Uterus (tissue), 4 donors: ENCODE results near the gene ITGB1. TPM values are rescaled to one million over a fixed set of nuclear protein-coding genes. Genes with fewer than 3 reads are reported as not detected.
A peak's percentile ranks its signal among the peaks of the same experiment; 100 is the strongest.

Experiments used
- DNase-seq, 2 donors: peaks; one replicate each; pipeline ENCODE4 v3.0.0-alpha.2; 2019 to 2020
- H3K27ac ChIP-seq, 2 donors: fragments of 200-600 bp; sonication (generic); 1 replicate in 1 of 2; 2 replicates in 1 of 2; pipeline ENCODE4 v1.5.1; 2016 to 2018
- H3K27me3 ChIP-seq, 2 donors: fragments of 200-600 bp; sonication (generic); one replicate each; pipeline ENCODE4 v1.5.1; 2018 to 2019; ENCODE audit warnings: control low read depth in 1 of 2
- H3K36me3 ChIP-seq, 2 donors: fragments of 200-600 bp; sonication (generic); one replicate each; pipeline ENCODE4 v1.5.1; 2019; ENCODE audit warnings: control low read depth in 1 of 2
- H3K4me1 ChIP-seq, 2 donors: fragments of 200-600 bp; sonication (generic); one replicate each; pipeline ENCODE4 v1.5.1; 2018 to 2019; ENCODE audit warnings: control low read depth in 1 of 2
- H3K4me3 ChIP-seq, 2 donors: fragments of 200-600 bp; sonication (generic); 1 replicate in 1 of 2; 2 replicates in 1 of 2; pipeline ENCODE4 v1.5.1; 2018 to 2019; ENCODE audit warnings: mild to moderate bottlenecking in 1 of 2
- H3K9me3 ChIP-seq, 2 donors: fragments of 200-600 bp; sonication (generic); one replicate each; pipeline ENCODE4 v1.5.1; 2019; ENCODE audit warnings: control low read depth in 1 of 2
- CTCF ChIP-seq, 4 experiments: fragments of 200-600 bp in 2 of 4; fragments of 450-650 bp in 2 of 4; sonication (generic) in 2 of 4; IDR thresholded peaks; one replicate each; pipeline ENCODE4 v1.5.1; 2016 to 2019; ENCODE audit warnings: antibody characterized with exemption in 4 of 4, mild to moderate bottlenecking in 2 of 4, moderate library complexity in 1 of 4
- POLR2A ChIP-seq, 2 donors: fragments of 450-650 bp; IDR thresholded peaks; one replicate each; pipeline ENCODE4 v1.6.1; 2016; ENCODE audit warnings: antibody characterized with exemption in 2 of 2, mild to moderate bottlenecking in 1 of 2, moderate library complexity in 1 of 2
- intact Hi-C: fragments of 100-400 bp; cut with DNase I; formaldehyde crosslinking; loops from one replicate; pipeline ENCODE4 v1.15.1; 2023; ENCODE audit warnings: low total_unique reads
- total RNA-seq, 4 donors: library from RNA; depleted of rRNA in 3 of 4; stranded (reverse); fragments of >200 nt in 3 of 4; gene quantifications; one replicate each; pipeline versions ENCODE4 v1.1.0 to v1.2.4, GENCODE V29; 2014 to 2023
- donor health status: DM: yes; HTN: yes; CAD: no.

ITGB1 gene
- total RNA-seq, 4 donors from 2014 or later = 484 to 1,046 (median 601) TPM

DNA sequence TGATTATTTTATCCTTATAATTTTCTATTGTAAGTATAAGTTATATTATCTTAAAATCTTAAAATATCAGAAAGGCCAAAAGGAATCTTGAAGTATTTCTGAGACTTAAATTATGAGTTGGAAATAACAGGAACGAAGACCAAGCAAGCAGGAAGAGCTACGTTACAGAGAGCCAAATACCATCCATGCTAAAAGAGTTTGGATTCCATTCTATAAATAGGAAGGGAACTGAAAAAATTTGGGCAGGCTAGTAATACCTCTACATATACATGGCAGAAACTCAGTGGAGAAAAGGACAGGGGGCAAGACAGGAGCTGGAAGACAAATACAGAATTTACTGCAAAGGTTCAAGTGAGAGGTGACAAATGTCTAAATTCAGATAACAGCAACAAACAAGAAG, 16.7 kb downstream of the ITGB1 start:
- TF ChIP-seq POLR2A (IDR thresholded peaks at IDR 0.05) (no peak), CTCF (IDR thresholded peaks at IDR 0.05) (no peak)
- intact Hi-C loops = no loop called here
- Histone ChIP-seq H3K27me3 (no peaks in the 10 kb centered on the region), H3K9me3 (no peaks in the 10 kb centered on the region), H3K27ac (peak overlapping the region; percentile 47 to 57), H3K4me3 (no peak overlapping the region), H3K36me3 (no peaks in the 10 kb centered on the region), H3K4me1 (peaks cover 0 to 16% of the 10 kb centered on the region in 2 donors)
- no peak for DNase-seq

DNA sequence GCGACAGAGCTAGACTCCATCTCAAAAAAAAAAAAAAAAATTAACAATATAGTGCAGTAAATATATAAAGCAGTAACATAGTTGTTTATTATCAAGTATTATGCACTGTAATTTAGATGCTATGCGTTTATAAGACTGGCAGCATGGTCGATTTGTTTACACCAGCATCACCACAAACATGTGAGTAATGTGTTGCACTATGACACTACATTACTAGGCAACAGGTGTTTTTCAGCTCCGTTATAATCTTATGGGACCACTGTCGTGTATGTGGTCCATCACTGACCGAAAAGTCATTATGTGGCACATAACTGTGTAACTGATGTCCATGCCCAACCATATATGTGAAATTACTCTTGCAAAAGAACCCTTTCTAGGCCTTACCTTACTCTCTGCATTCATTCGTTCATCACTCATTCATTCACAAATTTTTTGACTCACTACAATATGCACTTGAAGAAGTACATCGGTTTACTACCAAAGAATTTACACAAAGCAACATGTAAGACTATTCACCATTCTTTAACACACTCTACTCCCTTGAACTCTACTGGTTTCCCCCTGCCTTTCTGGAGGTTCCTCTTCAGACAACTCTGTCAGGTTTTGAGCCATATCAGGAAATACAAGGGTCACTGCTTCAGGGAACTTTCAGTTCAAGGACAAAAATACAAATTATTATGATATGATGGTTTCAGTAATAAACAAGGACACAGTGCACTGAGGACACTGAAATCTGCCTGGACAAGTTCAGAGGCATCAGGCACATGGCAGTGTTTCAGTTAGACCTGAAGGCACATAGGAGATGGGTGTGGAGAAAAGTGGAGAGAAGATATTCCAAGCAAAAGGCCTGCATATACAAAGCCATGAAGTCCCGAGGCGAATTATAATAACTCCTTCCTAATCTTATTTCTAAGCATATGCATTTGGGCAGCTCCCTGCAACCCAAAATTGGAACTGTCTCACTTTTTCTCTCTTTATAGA, 17.4 kb downstream of the ITGB1 start:
- Histone ChIP-seq H3K27ac (peak overlapping the region in 1 of 2 donors; percentile 57), H3K4me3 (no peak overlapping the region), H3K27me3 (no peaks in the 10 kb centered on the region), H3K4me1 (peaks cover 0 to 16% of the 10 kb centered on the region in 2 donors), H3K9me3 (no peaks in the 10 kb centered on the region), H3K36me3 (no peaks in the 10 kb centered on the region)
- intact Hi-C loops = no loop called here
- DNase-seq = no peak
- TF ChIP-seq CTCF (IDR thresholded peaks at IDR 0.05) = no peak
- no peak for TF ChIP-seq POLR2A (IDR thresholded peaks at IDR 0.05)

GRCh38 chr10:32939296-32940111, 18.5 kb downstream of the ITGB1 start:
- TF ChIP-seq CTCF (IDR thresholded peaks at IDR 0.05) = no peak
- DNase-seq = no peak
- intact Hi-C loops = no loop called here
- H3K4me1 ChIP-seq = peaks cover 0 to 16% of the 10 kb centered on the region in 2 donors
- peak overlapping the region; percentile 58 to 70 for H3K27ac ChIP-seq
- no peak overlapping the region for H3K4me3 ChIP-seq
- H3K27me3 ChIP-seq = no peaks in the 10 kb centered on the region
- H3K36me3 ChIP-seq = no peaks in the 10 kb centered on the region
- H3K9me3 ChIP-seq = no peaks in the 10 kb centered on the region

DNA sequence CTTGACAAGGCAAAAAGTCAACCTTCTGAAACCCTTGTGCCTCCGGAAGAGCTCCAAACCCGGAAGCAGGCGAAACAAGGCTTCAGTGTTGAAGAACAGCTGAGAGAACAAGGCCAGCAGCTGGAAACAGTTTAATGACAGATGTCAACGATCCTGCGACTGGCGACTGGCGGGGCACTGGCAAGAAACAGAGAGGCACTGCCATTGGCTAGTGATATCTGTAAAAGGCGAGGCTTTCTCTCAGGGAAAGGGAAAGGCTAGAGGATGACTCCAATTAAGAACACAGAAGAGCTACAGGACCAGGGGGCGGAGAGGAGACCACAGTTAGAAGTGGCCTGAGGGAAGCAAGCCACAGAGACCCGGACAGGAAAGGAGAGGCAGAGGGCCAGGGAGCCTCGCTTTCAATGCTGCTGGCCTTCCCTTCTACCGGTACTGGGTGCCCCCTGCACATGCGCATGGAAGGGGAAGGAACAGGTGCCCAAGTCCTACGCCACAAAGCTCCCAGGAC, 19.4 kb downstream of the ITGB1 start:
- H3K4me1 ChIP-seq = peaks cover 0 to 16% of the 10 kb centered on the region in 2 donors
- intact Hi-C loops = no loop called here
- H3K9me3 ChIP-seq = no peaks in the 10 kb centered on the region
- TF ChIP-seq POLR2A (IDR thresholded peaks at IDR 0.05) (no peak), CTCF (IDR thresholded peaks at IDR 0.05) (no peak)
- no peaks in the 10 kb centered on the region for H3K27me3 ChIP-seq
- no peak for DNase-seq
- H3K4me3 ChIP-seq = no peak overlapping the region
- H3K36me3 ChIP-seq = no peaks in the 10 kb centered on the region
- H3K27ac ChIP-seq = peak overlapping the region; percentile 58 to 70
